Activated CD8-positive, alpha-beta T cell treated with anti-CD3 and anti-CD28 coated beads, Interleukin-2, amount 10 ng/mL, durations not matched to agents 7 days and 5 days (primary cell): ENCODE measurements around the gene ANKRD30A. TPM values are rescaled to one million over a fixed set of nuclear protein-coding genes. Genes with fewer than 3 reads are reported as not detected.
"Not testable (repeated sequence)": the region's sequence is repeated elsewhere in the genome, so short reads cannot be mapped to it uniquely, and the experiment has no call there.

ENCODE experiments used
- ATAC-seq: fragments of 150-1000 bp; cut with Tn5 transposase; one replicate; pipeline ENCODE4 v1.10.0; 2021; ENCODE audit warnings: moderate library complexity
- CTCF ChIA-PET: fragments of 350-600 bp; sonication (Branson Sonifier 250); formaldehyde crosslinking; loops from one replicate; lab custom pipeline; 2021; ENCODE audit warnings: antibody characterized with exemption; lab: Charles Lee
- POLR2A ChIA-PET: fragments of 350-600 bp; sonication (Branson Sonifier 250); formaldehyde crosslinking; loops from one replicate; lab custom pipeline; 2021; ENCODE audit warnings: antibody characterized with exemption; lab: Charles Lee
- DNase-seq: peaks from one replicate; pipeline ENCODE4 v3.0.0-alpha.2; 2020
- H3K27ac Mint-ChIP-seq: one replicate; pipeline ENCODE4 v1.8.0; 2021; ENCODE audit warnings: mild to moderate bottlenecking, mixed read lengths
- H3K27me3 Mint-ChIP-seq: one replicate; pipeline ENCODE4 v1.8.0; 2021; ENCODE audit warnings: low read depth, mixed read lengths
- H3K36me3 Mint-ChIP-seq: one replicate; pipeline ENCODE4 v1.8.0; 2021; ENCODE audit warnings: low read depth, mixed read lengths
- H3K4me1 Mint-ChIP-seq: one replicate; pipeline ENCODE4 v1.8.0; 2021; ENCODE audit warnings: low read depth, mixed read lengths
- H3K4me3 Mint-ChIP-seq: one replicate; pipeline ENCODE4 v1.8.0; 2021; ENCODE audit warnings: mild to moderate bottlenecking, mixed read lengths
- H3K9me3 Mint-ChIP-seq: one replicate; pipeline ENCODE4 v1.8.0; 2022; ENCODE audit warnings: mixed read lengths; ENCODE audit not compliant: insufficient read depth
- total RNA-seq, 2 experiments: library from RNA; stranded (reverse); gene quantifications; one replicate each; pipeline ENCODE4 v1.2.3, GENCODE V29; 2021

ANKRD30A gene
- total RNA-seq, 2 experiments from 2014 or later = not detected

- ATAC-seq, POLR2A ChIA-PET, CTCF ChIA-PET, H3K27ac Mint-ChIP-seq, H3K4me1 Mint-ChIP-seq, H3K27me3 Mint-ChIP-seq, H3K4me3 Mint-ChIP-seq, DNase-seq, H3K36me3 Mint-ChIP-seq: not testable (repeated sequence)
- H3K9me3 Mint-ChIP-seq = peaks cover 12% of the 10 kb centered on the region
Measured at GRCh38 chr10:37400774-37401173, 275.4 kb downstream of the ANKRD30A start.

GRCh38 chr10:37401225-37401624 is 275.8 kb downstream of the ANKRD30A start:
- Mint-ChIP-seq H3K4me3 (no peak overlapping the region), H3K27ac (no peak overlapping the region), H3K27me3 (no peaks in the 10 kb centered on the region), H3K36me3 (no peaks in the 10 kb centered on the region), H3K4me1 (no peaks in the 10 kb centered on the region), H3K9me3 (peaks cover 12% of the 10 kb centered on the region)
- POLR2A ChIA-PET = no interaction called here
- CTCF ChIA-PET = no interaction called here
- DNase-seq = no peak
- no peak for ATAC-seq

GRCh38 chr10:37403776-37404175 is 278.4 kb downstream of the ANKRD30A start:
- ATAC-seq (no peak), DNase-seq (no peak)
- Mint-ChIP-seq H3K4me1 (no peaks in the 10 kb centered on the region), H3K4me3 (no peak overlapping the region), H3K9me3 (peaks cover 12% of the 10 kb centered on the region), H3K27me3 (no peaks in the 10 kb centered on the region), H3K27ac (no peak overlapping the region), H3K36me3 (no peaks in the 10 kb centered on the region)
- CTCF ChIA-PET = no interaction called here
- POLR2A ChIA-PET = no interaction called here
